HepG2 (cell line): Measurements from ENCODE around the gene COX14. TPM values are rescaled to one million over a fixed set of nuclear protein-coding genes. Genes with fewer than 3 reads are reported as not detected.

Source experiments
- ARNTL ChIP-seq: sonication (generic); formaldehyde crosslinking; IDR thresholded peaks from 2 replicates; pipeline ENCODE4 v1.4.0; 2020; ENCODE audit warnings: mild to moderate bottlenecking, missing genetic modification reagents
- ELF3 ChIP-seq: IDR thresholded peaks from 2 replicates; pipeline ENCODE4 v1.6.1; 2016; ENCODE audit warnings: missing genetic modification reagents, missing compliant biosample characterization
- FOXK1 ChIP-seq: sonication (generic); formaldehyde crosslinking; IDR thresholded peaks from 2 replicates; pipeline ENCODE4 v1.4.0; 2020; ENCODE audit warnings: low read depth, missing genetic modification reagents, borderline replicate concordance
- GABPA ChIP-seq, 2 experiments: IDR thresholded peaks; 2 replicates each; pipeline ENCODE4 v1.6.1; 2011 to 2016; ENCODE audit warnings: low read depth in 2 of 2, low read length in 1 of 2, missing biosample characterization in 1 of 2, missing genetic modification characterization in 1 of 2
- HMGXB4 ChIP-seq, 2 experiments: sonication (generic) in 1 of 2; formaldehyde crosslinking in 1 of 2; IDR thresholded peaks; 2 replicates each; pipeline versions ENCODE4 v1.4.0 to v1.6.1; 2018 to 2020; ENCODE audit warnings: missing genetic modification reagents in 2 of 2, borderline replicate concordance in 1 of 2, low read depth in 1 of 2, mild to moderate bottlenecking in 1 of 2, missing biosample characterization in 1 of 2
- HOMEZ ChIP-seq: IDR thresholded peaks from 2 replicates; pipeline ENCODE4 v1.6.1; 2016; ENCODE audit warnings: low read depth
- KDM2A ChIP-seq: sonication (generic); formaldehyde crosslinking; IDR thresholded peaks from 2 replicates; pipeline ENCODE4 v1.4.0; 2020; ENCODE audit warnings: low read depth, missing genetic modification reagents, borderline replicate concordance
- MXI1 ChIP-seq: IDR thresholded peaks from 3 replicates; pipeline ENCODE4 v1.6.1; 2012; ENCODE audit warnings: low read depth, low read length, inconsistent platforms, borderline replicate concordance
- PHF20 ChIP-seq: sonication (generic); formaldehyde crosslinking; IDR thresholded peaks from 2 replicates; pipeline ENCODE4 v1.5.0; 2020; ENCODE audit warnings: mild to moderate bottlenecking, missing genetic modification reagents
- POLR2G ChIP-seq: fragments of 200-400 bp; formaldehyde crosslinking; IDR thresholded peaks from 2 replicates; pipeline ENCODE4 v1.6.1; 2018; ENCODE audit warnings: mild to moderate bottlenecking, low read depth, low read length, moderate library complexity
- SMC3 ChIP-seq: IDR thresholded peaks from 2 replicates; pipeline ENCODE4 v1.6.1; 2011; ENCODE audit warnings: low read length, improper control_type of control experiment
- SP4 ChIP-seq: sonication (generic); formaldehyde crosslinking; IDR thresholded peaks from 2 replicates; pipeline ENCODE4 v1.8.1; 2023; ENCODE audit warnings: mild to moderate bottlenecking, missing genetic modification reagents
- STAG1 ChIP-seq: sonication (generic); formaldehyde crosslinking; IDR thresholded peaks from 2 replicates; pipeline ENCODE4 v1.4.0; 2020; ENCODE audit warnings: missing genetic modification reagents
- THAP9 ChIP-seq: sonication (generic); formaldehyde crosslinking; IDR thresholded peaks from 2 replicates; pipeline ENCODE4; 2020; ENCODE audit warnings: missing genetic modification reagents, mild to moderate bottlenecking, borderline replicate concordance
- ZNF264 ChIP-seq: sonication (generic); formaldehyde crosslinking; IDR thresholded peaks from 2 replicates; pipeline ENCODE4 v1.4.0; 2020; ENCODE audit warnings: missing genetic modification reagents
- ZNF557 ChIP-seq: sonication (generic); formaldehyde crosslinking; IDR thresholded peaks from 2 replicates; pipeline ENCODE4 v1.4.0; 2020; ENCODE audit warnings: missing genetic modification reagents
- ZNF605 ChIP-seq: sonication (generic); formaldehyde crosslinking; IDR thresholded peaks from 2 replicates; pipeline ENCODE4 v1.8.0; 2022; ENCODE audit warnings: mild to moderate bottlenecking, missing genetic modification reagents
- ZNF687 ChIP-seq: sonication (generic); formaldehyde crosslinking; IDR thresholded peaks from 2 replicates; pipeline ENCODE4 v1.5.1; 2020; ENCODE audit warnings: mild to moderate bottlenecking, missing genetic modification reagents, moderate library complexity
- polyA plus RNA-seq, 8 experiments: library from polyadenylated mRNA; depleted of rRNA in 3 of 8; stranded (reverse) in 7 of 8; unstranded in 1 of 8; fragments of >200 nt; fragmentation: Illumina TruSeq in 4 of 8; extraction: Trizol in 4 of 8; gene quantifications; 2 replicates each; pipeline versions ENCODE4 v1.2.1 to v1.2.3, GENCODE V29; 2011 to 2016; ENCODE audit warnings: low read depth in 4 of 8, missing spikeins in 1 of 8, mixed read lengths in 1 of 8; ENCODE audit not compliant: insufficient read depth in 1 of 8
- total RNA-seq, 5 experiments: library from RNA; depleted of rRNA; stranded (reverse); fragments of >200 nt; fragmentation: Illumina TruSeq; extraction: Trizol; gene quantifications; 2 replicates each; pipeline ENCODE4 v1.2.3, GENCODE V29; 2016; ENCODE audit warnings: low read depth in 1 of 5

COX14 gene
- total and polyA plus RNA-seq, 2 of the 13 experiments (the other 11 are each of a cell fraction or from before 2014, with no cell fraction given): 53.0 to 71.6 TPM

- TF ChIP-seq HOMEZ (CRISPR knock-in tag): peak; percentile 13; the same call in 1 of the 2 replicates
- no peak for TF ChIP-seq ZNF557 (CRISPR knock-in tag)
- peak; percentile 25; the same call in 1 of the 2 replicates for TF ChIP-seq ZNF687
- TF ChIP-seq ZNF605 (CRISPR knock-in tag): 0 out of 2 replicates have a peak, but pooled peaks have one; percentile 38
- no peak for TF ChIP-seq ARNTL (CRISPR knock-in tag)
- TF ChIP-seq SP4 (CRISPR knock-in tag): 0 out of 2 replicates have a peak, but pooled peaks have one; percentile 23
- no peak for TF ChIP-seq ZNF264 (CRISPR knock-in tag)
- no peak for TF ChIP-seq POLR2G
- 0 out of 2 replicates have a peak, but pooled peaks have one; percentile 22 for TF ChIP-seq ELF3 (CRISPR knock-in tag)
- TF ChIP-seq GABPA (IDR thresholded peaks at IDR 0.05; ENCODE audit: low read depth, low read length): no peak
- TF ChIP-seq GABPA (CRISPR knock-in tag; IDR thresholded peaks at IDR 0.05; ENCODE audit: low read depth): 0 out of 2 replicates have a peak, but pooled peaks have one; percentile 37
- no peak for TF ChIP-seq PHF20 (CRISPR knock-in tag)
- peak; percentile 88 for TF ChIP-seq STAG1 (CRISPR knock-in tag)
- no peak for TF ChIP-seq FOXK1
- peak; percentile 83 for TF ChIP-seq SMC3
- no peak for TF ChIP-seq MXI1
- peak; percentile 18 to 56; a peak in 1 of 4 replicates for TF ChIP-seq HMGXB4 (CRISPR knock-in tag; IDR thresholded peaks at IDR 0.05; ENCODE audit: borderline replicate concordance in 1 of 2, low read depth in 1 of 2)
- 0 out of 2 replicates have a peak, but pooled peaks have one; percentile 23 for TF ChIP-seq THAP9 (CRISPR knock-in tag)
- TF ChIP-seq KDM2A (CRISPR knock-in tag): 0 out of 2 replicates have a peak, but pooled peaks have one; percentile 28
These were observed 41.5 kb upstream of the COX14 start (continued) for GRCh38 chr12:50070314-50071060.
